Erythroblast (primary cell): ENCODE data around the gene NOS1AP.
A peak's percentile ranks its signal among the peaks of the same experiment; 100 is the strongest.

Experiments used
- DNase-seq, 2 experiments: peaks; one replicate each; lab custom pipeline; 2025; lab: John Stamatoyannopoulos, UW
- GATA1 ChIP-seq: IDR thresholded peaks from 2 replicates; pipeline ENCODE4 v1.6.1; 2011; ENCODE audit warnings: low read depth, mild to moderate bottlenecking, control low read depth, low read length, moderate library complexity
- POLR2A ChIP-seq: IDR thresholded peaks from 2 replicates; pipeline ENCODE4 v1.6.1; 2011; ENCODE audit warnings: mild to moderate bottlenecking, low read length

Gene NOS1AP

GRCh38 chr1:162373072-162373427 lies 303.6 kb downstream of the NOS1AP start:
- TF ChIP-seq POLR2A (no peak), GATA1 (no peak)

GRCh38 chr1:162373541-162374260 lies 304.2 kb downstream of the NOS1AP start:
- no peak for DNase-seq
- TF ChIP-seq POLR2A (no peak), GATA1 (no peak)

More at GRCh38 chr1:162373072-162373427, 303.6 kb downstream of the NOS1AP start:
- DNase-seq: no peak

- TF ChIP-seq GATA1 (no peak), POLR2A (no peak)
- no peak for DNase-seq
These were observed 304.9 kb downstream of the NOS1AP start for GRCh38 chr1:162374406-162374805.

- TF ChIP-seq GATA1: no peak
- TF ChIP-seq POLR2A: no peak
- no peak for DNase-seq
These were observed 306.0 kb downstream of the NOS1AP start for GRCh38 chr1:162375463-162375862.

- DNase-seq: no peak
- no peak for TF ChIP-seq POLR2A
- no peak for TF ChIP-seq GATA1
These were observed 307.2 kb downstream of the NOS1AP start, which contains the start of gene SPATA46 for GRCh38 chr1:162376691-162377090. SPATA46 (minus strand) TSS chr1:162376854; CDS start chr1:162376790, 64 bp downstream.

- peak; percentile 22 to 40 for DNase-seq
- TF ChIP-seq GATA1: no peak
- TF ChIP-seq POLR2A: no peak
These were observed 310.8 kb downstream of the NOS1AP start for GRCh38 chr1:162380061-162380846.

GRCh38 chr1:162381383-162381782 lies 311.9 kb downstream of the NOS1AP start, which contains the start of gene C1orf226:
C1orf226 (plus strand) TSS chr1:162381728; CDS start chr1:162381902, 174 bp downstream.
- no peak for DNase-seq
- no peak for TF ChIP-seq POLR2A
- no peak for TF ChIP-seq GATA1

GRCh38 chr1:162381941-162382750 lies 312.7 kb downstream of the NOS1AP start:
- no peak for DNase-seq
- TF ChIP-seq GATA1 (no peak), POLR2A (no peak)

- no peak for DNase-seq
- no peak for TF ChIP-seq POLR2A
- no peak for TF ChIP-seq GATA1
These were observed 313.6 kb downstream of the NOS1AP start for GRCh38 chr1:162383091-162383490.

- no peak for TF ChIP-seq POLR2A
- TF ChIP-seq GATA1: no peak
- no peak for DNase-seq
These were observed 314.0 kb downstream of the NOS1AP start for GRCh38 chr1:162383516-162383915.

- no peak for DNase-seq
- TF ChIP-seq POLR2A (no peak), GATA1 (no peak)
These were observed 314.6 kb downstream of the NOS1AP start for GRCh38 chr1:162384116-162384515.

GRCh38 chr1:162384601-162385279 lies 315.2 kb downstream of the NOS1AP start:
- DNase-seq: no peak
- TF ChIP-seq GATA1 (no peak), POLR2A (no peak)

GRCh38 chr1:162385280-162385623 lies 315.8 kb downstream of the NOS1AP start:
- no peak for DNase-seq

More at GRCh38 chr1:162385280-162385623, 315.8 kb downstream of the NOS1AP start:
- TF ChIP-seq POLR2A: no peak
- TF ChIP-seq GATA1: no peak
